ENCODE results near the gene CASKIN1. TPM values are rescaled to one million over a fixed set of nuclear protein-coding genes. Genes with fewer than 3 reads are reported as not detected.

Gene CASKIN1
- polyA plus RNA-seq, 3 donors, result not detected

- no peak overlapping the region for H3K27ac ChIP-seq (ENCODE audit: low read depth in 1 of 2, low read length in 2 of 2)
- no peaks in the 10 kb centered on the region for H3K9me3 ChIP-seq (replicated peaks in 1 of 2; ENCODE audit: control insufficient read depth in 1 of 2, insufficient read depth in 1 of 2, low read length in 2 of 2)
- Mint-ChIP-seq H3K4me1 (no peaks in the 10 kb centered on the region), H3K9me3 (peaks cover 0 to 2% (median 0%) of the 10 kb centered on the region in 7 donors), H3K36me3 (peaks cover 24 to 34% of the 10 kb centered on the region in 2 donors), H3K4me3 (no peak overlapping the region), H3K27ac (no peak overlapping the region), H3K27me3 (ENCODE audit: low read depth in 3 of 3) (peaks cover 0 to 3% (median 2%) of the 10 kb centered on the region in 3 donors)
- no peak for TF ChIP-seq CTCF (IDR thresholded peaks at IDR 0.05)
- H3K9ac ChIP-seq (ENCODE audit: insufficient read depth, low read length, poor library complexity, severe bottlenecking), result no peak overlapping the region
- intact Hi-C loops (cut with micrococcal nuclease), result no loop called here
- no peaks in the 10 kb centered on the region for H4K20me1 ChIP-seq (ENCODE audit: insufficient read depth, low read length)
- no peaks in the 10 kb centered on the region for H3K79me2 ChIP-seq (ENCODE audit: insufficient read depth, low read length)
- no peak overlapping the region for H2AFZ ChIP-seq (ENCODE audit: insufficient read depth, low read depth, low read length, poor library complexity, severe bottlenecking)
- H3K4me1 ChIP-seq (ENCODE audit: control insufficient read depth in 1 of 2, insufficient read depth in 2 of 2, low read length in 2 of 2), result no peaks in the 10 kb centered on the region
- no peak for DNase-seq
- peaks cover 0 to 3% of the 10 kb centered on the region in 2 donors for H3K27me3 ChIP-seq (ENCODE audit: control insufficient read depth in 2 of 2, insufficient read depth in 2 of 2, low read length in 2 of 2)
- peaks cover 30 to 38% of the 10 kb centered on the region in 2 donors for H3K36me3 ChIP-seq (replicated peaks in 1 of 2; ENCODE audit: control insufficient read depth in 1 of 2, insufficient read depth in 2 of 2, low read length in 2 of 2)
- no peak overlapping the region for H3K4me3 ChIP-seq (replicated peaks in 1 of 3; ENCODE audit: low read depth in 2 of 3, low read length in 3 of 3)
- H3K4me2 ChIP-seq (replicated peaks; ENCODE audit: extremely low read depth, low read length, poor library complexity, severe bottlenecking), result no peak overlapping the region
- 46% methylated on average over 38 of the region's 50 CpGs for WGBS (ENCODE audit: insufficient coverage)
These were observed 17.3 kb downstream of the CASKIN1 start for GRCh38 chr16:2179107-2179501.

- no peaks in the 10 kb centered on the region for H3K9me3 ChIP-seq (replicated peaks in 1 of 2; ENCODE audit: control insufficient read depth in 1 of 2, insufficient read depth in 1 of 2, low read length in 2 of 2)
- H3K27ac ChIP-seq (ENCODE audit: low read depth in 1 of 2, low read length in 2 of 2), result no peak overlapping the region
- 43% methylated on average over 91 of the region's 106 CpGs for WGBS (ENCODE audit: insufficient coverage)
- Mint-ChIP-seq H3K9me3 (peaks cover 0 to 2% (median 0%) of the 10 kb centered on the region in 7 donors), H3K4me1 (no peaks in the 10 kb centered on the region), H3K36me3 (peaks cover 28 to 38% of the 10 kb centered on the region in 2 donors), H3K27ac (no peak overlapping the region), H3K27me3 (ENCODE audit: low read depth in 3 of 3) (peaks cover 0 to 3% (median 2%) of the 10 kb centered on the region in 3 donors), H3K4me3 (no peak overlapping the region)
- peaks cover 0 to 3% of the 10 kb centered on the region in 2 donors for H3K27me3 ChIP-seq (ENCODE audit: control insufficient read depth in 2 of 2, insufficient read depth in 2 of 2, low read length in 2 of 2)
- no peak for TF ChIP-seq CTCF (IDR thresholded peaks at IDR 0.05)
- no peaks in the 10 kb centered on the region for H3K79me2 ChIP-seq (ENCODE audit: insufficient read depth, low read length)
- no peak overlapping the region for H3K9ac ChIP-seq (ENCODE audit: insufficient read depth, low read length, poor library complexity, severe bottlenecking)
- no peaks in the 10 kb centered on the region for H3K4me1 ChIP-seq (ENCODE audit: control insufficient read depth in 1 of 2, insufficient read depth in 2 of 2, low read length in 2 of 2)
- H3K36me3 ChIP-seq (replicated peaks in 1 of 2; ENCODE audit: control insufficient read depth in 1 of 2, insufficient read depth in 2 of 2, low read length in 2 of 2), result peaks cover 34 to 43% of the 10 kb centered on the region in 2 donors
- H3K4me2 ChIP-seq (replicated peaks; ENCODE audit: extremely low read depth, low read length, poor library complexity, severe bottlenecking), result no peak overlapping the region
- H4K20me1 ChIP-seq (ENCODE audit: insufficient read depth, low read length), result no peaks in the 10 kb centered on the region
- intact Hi-C loops (cut with micrococcal nuclease), result no loop called here
- no peak overlapping the region for H3K4me3 ChIP-seq (replicated peaks in 1 of 3; ENCODE audit: low read depth in 2 of 3, low read length in 3 of 3)
- no peak overlapping the region for H2AFZ ChIP-seq (ENCODE audit: insufficient read depth, low read depth, low read length, poor library complexity, severe bottlenecking)
- peak in 1 of 3 donors; percentile 43 for DNase-seq
These were observed 17.9 kb downstream of the CASKIN1 start for GRCh38 chr16:2178321-2179106.

All from CD14-positive monocyte (primary cell).